K562 (cell line): Measurements from ENCODE around the gene TENM4. TPM values are rescaled to one million over a fixed set of nuclear protein-coding genes. Genes with fewer than 3 reads are reported as not detected.

Source experiments
- ATAC-seq: fragments of 200-7000 bp; cut with Tn5 transposase; 3 replicates; pipeline ENCODE4 v1.9.1; 2020; ENCODE audit warnings: moderate library complexity
- BruUV-seq: library from RNA; stranded (reverse); fragments of 400-500 nt; replicated peaks from 2 replicates; lab custom pipeline; 2021; lab: Mats Ljungman, UMichigan
- CTCF ChIA-PET: fragments of 300-600 bp; formaldehyde crosslinking; extraction: SDS; loops from one replicate; lab custom pipeline; 2021; ENCODE audit warnings: low intra/inter-chr PET ratio; lab: Yijun Ruan, JAX
- POLR2A ChIA-PET: fragments of 300-600, 350-650 bp; sonication (Branson Sonifier 250); formaldehyde crosslinking; extraction: SDS; loops from one replicate; lab custom pipeline; 2021; ENCODE audit warnings: antibody characterized with exemption, inconsistent platforms; lab: Yijun Ruan, JAX
- DNase-seq, 4 experiments: peaks; one replicate each; pipeline versions ENCODE4 v3.0.0 to v3.0.0-alpha.2; 2011 to 2018; ENCODE audit warnings: low spot score in 3 of 4, mixed read lengths in 3 of 4; ENCODE audit errors: extremely low read depth in 1 of 4
- FAIRE-seq: peaks from 2 replicates; lab custom pipeline; 2011; peaks lifted over from hg19 to GRCh38; lab: Jason Lieb, UNC
- H2AFZ ChIP-seq: 2 replicates; pipeline ENCODE4 v1.6.0; 2011; ENCODE audit warnings: low read depth, low read length, control low read depth, inconsistent platforms
- H3K27ac ChIP-seq: fragments of 200-600 bp; 3 replicates; pipeline ENCODE4 v1.8.0; 2011; ENCODE audit warnings: low read depth, mild to moderate bottlenecking, control low read depth, inconsistent platforms, low read length, moderate library complexity, mixed read lengths; ENCODE audit errors: extremely low read depth
- H3K27me3 ChIP-seq, 2 experiments: fragments of 300-600 bp in 1 of 2; 2 replicates in 1 of 2; 3 replicates in 1 of 2; pipeline versions ENCODE4 v1.6.0 to v1.8.0; 2011; ENCODE audit warnings: inconsistent platforms in 2 of 2, low read length in 2 of 2, mild to moderate bottlenecking in 1 of 2, mixed read lengths in 1 of 2, moderate library complexity in 1 of 2; ENCODE audit not compliant: control insufficient read depth in 2 of 2, insufficient read depth in 2 of 2
- H3K36me3 ChIP-seq: fragments of 300-600 bp; 3 replicates; pipeline ENCODE4 v1.8.0; 2011; ENCODE audit warnings: mild to moderate bottlenecking, low read length, inconsistent platforms; ENCODE audit not compliant: control insufficient read depth, insufficient read depth
- H3K4me1 ChIP-seq, 2 experiments: fragments of 200-600 bp in 1 of 2; replicated peaks in 1 of 2; 2 replicates in 1 of 2; 3 replicates in 1 of 2; pipeline versions ENCODE4 v1.5.1 to v1.8.0; 2011; ENCODE audit warnings: inconsistent platforms in 2 of 2, low read length in 2 of 2, mild to moderate bottlenecking in 1 of 2, mixed read lengths in 1 of 2, moderate library complexity in 1 of 2; ENCODE audit not compliant: control insufficient read depth in 2 of 2, insufficient read depth in 2 of 2
- H3K4me2 ChIP-seq: 2 replicates; pipeline ENCODE4 v1.6.1; 2011; ENCODE audit warnings: low read length, control low read depth, inconsistent platforms, mixed read lengths; ENCODE audit not compliant: insufficient read depth
- H3K4me3 ChIP-seq: fragments of 200-600 bp; sonication (generic), shearing (Covaris generic); 2 replicates; pipeline ENCODE4 v1.5.1; 2016; ENCODE audit warnings: control low read depth, inconsistent platforms
- H3K79me2 ChIP-seq: fragments of 200-600 bp; 3 replicates; pipeline ENCODE4 v1.8.0; 2011; ENCODE audit warnings: low read length, inconsistent platforms; ENCODE audit not compliant: control insufficient read depth, insufficient read depth
- H3K9ac ChIP-seq, 2 experiments: 2 replicates each; pipeline versions ENCODE4 v1.6.0 to v1.6.1; 2011; ENCODE audit warnings: low read depth in 2 of 2, low read length in 2 of 2, control low read depth in 1 of 2, inconsistent platforms in 1 of 2, mild to moderate bottlenecking in 1 of 2, mixed read lengths in 1 of 2; ENCODE audit not compliant: insufficient read depth in 1 of 2
- H3K9me1 ChIP-seq: one replicate; pipeline ENCODE4 v1.6.0; 2011; ENCODE audit warnings: inconsistent platforms, mild to moderate bottlenecking, low read length, moderate library complexity; ENCODE audit not compliant: control insufficient read depth, insufficient read depth
- H3K9me3 ChIP-seq: replicated peaks from 2 replicates; pipeline ENCODE4 v1.5.1; 2011; ENCODE audit warnings: low read depth, low read length, inconsistent platforms; ENCODE audit not compliant: control insufficient read depth, insufficient read depth
- H4K20me1 ChIP-seq: replicated peaks from 2 replicates; pipeline ENCODE4 v1.6.1; 2011; ENCODE audit warnings: low read length, inconsistent platforms, mixed read lengths; ENCODE audit not compliant: control insufficient read depth, insufficient read depth
- BCOR ChIP-seq: fragments of 450-650 bp; IDR thresholded peaks from 2 replicates; pipeline ENCODE4 v1.6.1; 2016
- BMI1 ChIP-seq: fragments of 150-350 bp; IDR thresholded peaks from 2 replicates; pipeline ENCODE4 v1.6.1; 2014; ENCODE audit warnings: low read length
- DDX20 ChIP-seq: fragments of 450-650 bp; IDR thresholded peaks from 2 replicates; pipeline ENCODE4 v1.6.1; 2016; ENCODE audit warnings: missing genetic modification characterization, low read depth, mild to moderate bottlenecking, missing compliant biosample characterization, moderate library complexity
- HLTF ChIP-seq: fragments of 450-650 bp; IDR thresholded peaks from 2 replicates; pipeline ENCODE4 v1.6.1; 2016
- KHSRP ChIP-seq: fragments of 450-650 bp; IDR thresholded peaks from 2 replicates; pipeline ENCODE4 v1.6.1; 2017
- PHTF2 ChIP-seq: fragments of 250-450 bp; sonication (Bioruptor Pico); IDR thresholded peaks from 2 replicates; pipeline ENCODE4 v1.5.0; 2021; ENCODE audit warnings: mild to moderate bottlenecking
- RBBP5 ChIP-seq: fragments of 200-600 bp; sonication (generic); IDR thresholded peaks from 2 replicates; pipeline ENCODE4 v1.6.1; 2012; ENCODE audit warnings: borderline replicate concordance, mild to moderate bottlenecking, low read length, control low read depth, inconsistent platforms; ENCODE audit not compliant: insufficient read depth, poor library complexity, severe bottlenecking
- RBM22 ChIP-seq: fragments of 200-400 bp; formaldehyde crosslinking; IDR thresholded peaks from 2 replicates; pipeline ENCODE4 v1.6.1; 2018; ENCODE audit warnings: low read length, low read depth; ENCODE audit not compliant: poor library complexity, severe bottlenecking
- RNF2 ChIP-seq: sonication (generic); IDR thresholded peaks from 2 replicates; pipeline ENCODE4 v1.6.1; 2016
- XRCC3 ChIP-seq: fragments of 450-650 bp; IDR thresholded peaks from 2 replicates; pipeline ENCODE4 v1.6.1; 2017; ENCODE audit warnings: mild to moderate bottlenecking, moderate library complexity
- ZFP36 ChIP-seq: fragments of 150-350 bp; IDR thresholded peaks from 2 replicates; pipeline ENCODE4 v1.6.1; 2018; ENCODE audit warnings: low read length, low read depth; ENCODE audit not compliant: partially characterized antibody
- ZNF197 ChIP-seq: fragments of 200-800 bp; sonication (Bioruptor generic); IDR thresholded peaks from 2 replicates; pipeline ENCODE4 v1.6.1; 2016; ENCODE audit warnings: low read depth, missing genetic modification characterization, missing compliant biosample characterization
- ZNF316 ChIP-seq: fragments of 450-650 bp; IDR thresholded peaks from 2 replicates; pipeline ENCODE4 v1.6.1; 2016
- ZNF707 ChIP-seq: fragments of 250-450 bp; sonication (Bioruptor Pico); conservative IDR thresholded peaks from 2 replicates; pipeline ENCODE4 v1.8.0; 2022; ENCODE audit warnings: inconsistent platforms, mild to moderate bottlenecking, moderate library complexity
- ZNF785 ChIP-seq: fragments of 250-450 bp; sonication (Bioruptor Pico); IDR thresholded peaks from 2 replicates; pipeline ENCODE4 v1.4.0; 2020; ENCODE audit warnings: mild to moderate bottlenecking
- ZZZ3 ChIP-seq: fragments of 450-650 bp; IDR thresholded peaks from 2 replicates; pipeline ENCODE4 v1.6.1; 2016; ENCODE audit warnings: antibody characterized with exemption, mild to moderate bottlenecking, moderate library complexity
- WGBS: fragments of 100-300 bp; shearing (Covaris generic); methylation state at CpG from one replicate; pipeline ENCODE4 v1.1.6; 2016; ENCODE audit warnings: low coverage, mixed read lengths; ENCODE audit not compliant: insufficient coverage; ENCODE audit errors: missing lambda C conversion rate; 5-methylcytosine and 5-hydroxymethylcytosine counted together
- in situ Hi-C: fragments of 300-500 bp; cut with MboI; formaldehyde crosslinking; loops from 4 replicates; pipeline ENCODE4 v1.15.0; 2018; ENCODE audit warnings: inconsistent platforms, mixed read lengths
- intact Hi-C: fragments of 100-400 bp; cut with micrococcal nuclease; formaldehyde crosslinking; loops from 2 replicates; pipeline ENCODE4 v1.14.2; 2022
- polyA plus RNA-seq, 8 experiments: library from polyadenylated mRNA; depleted of rRNA in 4 of 8; stranded (reverse) in 5 of 8; unstranded in 3 of 8; fragments of >200 nt; fragmentation: Nextera tagmentation in 2 of 8; fragmentation: Illumina TruSeq in 1 of 8; extraction: Ambion mirVana in 2 of 8; extraction: Trizol in 1 of 8; gene quantifications; 2 replicates each; pipeline versions ENCODE4 v1.2.1 to v1.2.3, GENCODE V29; 2011 to 2014; ENCODE audit warnings: inconsistent platforms in 1 of 8, missing spikeins in 1 of 8
- total RNA-seq, 7 experiments: library from RNA; depleted of rRNA in 6 of 7; stranded (reverse); fragments of >200 nt in 6 of 7; fragmentation: Illumina TruSeq in 2 of 7; extraction: Trizol in 2 of 7; gene quantifications; 2 replicates each; pipeline versions ENCODE4 v1.2.1 to v1.2.3, GENCODE V29; 2011 to 2021; ENCODE audit warnings: low replicate concordance in 1 of 7
- TF ChIP-seq, protein P1 (sequence below): fragments of 250-450 bp; sonication (Bioruptor Pico); IDR thresholded peaks from 2 replicates; pipeline ENCODE4 v1.5.1; 2021; ENCODE audit warnings: mild to moderate bottlenecking
- TF ChIP-seq, protein P2 (sequence below), 2 experiments: IDR thresholded peaks; 2 replicates each; pipeline ENCODE4 v1.6.1; 2011; ENCODE audit warnings: borderline replicate concordance in 1 of 2, control low read depth in 1 of 2, low read depth in 1 of 2, low read length in 1 of 2, mild to moderate bottlenecking in 1 of 2, mixed read lengths in 1 of 2, moderate library complexity in 1 of 2; ENCODE audit not compliant: insufficient read depth in 1 of 2, insufficient read length in 1 of 2, poor library complexity in 1 of 2, severe bottlenecking in 1 of 2; ENCODE audit errors: extremely low read depth in 1 of 2
- TF ChIP-seq, protein P3 (sequence below): fragments of 250-450 bp; sonication (Bioruptor Pico); IDR thresholded peaks from 2 replicates; pipeline ENCODE4 v1.5.0; 2021; ENCODE audit warnings: mild to moderate bottlenecking, borderline replicate concordance

Gene TENM4
- total and polyA plus RNA-seq, 9 of the 15 experiments (the other 6 are each of a cell fraction or from before 2014, with no cell fraction given): 0.16 TPM; not detected in 8

DNA sequence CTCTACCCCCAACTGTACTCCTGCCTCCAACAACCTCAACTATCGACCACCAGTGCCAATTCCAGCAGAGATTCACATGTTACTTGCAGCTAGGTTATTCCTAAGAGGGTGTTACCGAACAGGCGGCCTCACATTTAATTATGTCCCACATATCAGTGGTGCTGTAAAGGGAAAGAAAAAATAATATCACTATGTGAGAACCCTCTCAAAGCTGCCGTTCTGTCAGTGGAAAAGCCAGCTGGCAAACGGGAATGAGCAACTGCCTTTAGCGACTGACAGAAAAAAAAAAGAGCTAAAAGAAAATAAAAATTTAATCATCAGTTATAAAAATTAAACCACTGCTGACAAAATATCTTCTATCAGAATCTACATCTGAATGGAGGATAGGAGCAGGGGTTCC, 595.3 kb downstream of the TENM4 start:
- no TSS peak for BruUV-seq
- Histone ChIP-seq H3K4me2 (no peak overlapping the region), H3K27ac (no peak overlapping the region), H3K4me3 (no peak overlapping the region), H3K9me1 (no peaks in the 10 kb centered on the region), H3K4me1 (no peaks in the 10 kb centered on the region), H3K9me3 (no peaks in the 10 kb centered on the region), H2AFZ (no peak overlapping the region), H3K27me3 (no peaks in the 10 kb centered on the region), H3K79me2 (no peaks in the 10 kb centered on the region), H3K9ac (no peak overlapping the region), H4K20me1 (no peaks in the 10 kb centered on the region; the same call in 1 of the 2 replicates), H3K36me3 (no peaks in the 10 kb centered on the region)
- FAIRE-seq (no peak), DNase-seq (no peak), ATAC-seq (no peak)
- WGBS: 0% methylated on average over 6 of the region's 6 CpGs
- CTCF ChIA-PET: no interaction called here
- in situ Hi-C loops (no loop called here), intact Hi-C loops (no loop called here)
- POLR2A ChIA-PET: no interaction called here
- TF ChIP-seq BMI1 (no peak), ZNF785 (CRISPR knock-in tag) (no peak), ZZZ3 (no peak), KHSRP (no peak), RBM22 (no peak), DDX20 (no peak), PHTF2 (CRISPR knock-in tag) (no peak), RNF2 (no peak), HLTF (no peak), BCOR (no peak), ZNF707 (CRISPR knock-in tag) (no peak), XRCC3 (no peak), RBBP5 (no peak), ZNF197 (CRISPR knock-in tag) (no peak), ZNF316 (no peak), ZFP36 (no peak)
- TF ChIP-seq, protein P1, sequence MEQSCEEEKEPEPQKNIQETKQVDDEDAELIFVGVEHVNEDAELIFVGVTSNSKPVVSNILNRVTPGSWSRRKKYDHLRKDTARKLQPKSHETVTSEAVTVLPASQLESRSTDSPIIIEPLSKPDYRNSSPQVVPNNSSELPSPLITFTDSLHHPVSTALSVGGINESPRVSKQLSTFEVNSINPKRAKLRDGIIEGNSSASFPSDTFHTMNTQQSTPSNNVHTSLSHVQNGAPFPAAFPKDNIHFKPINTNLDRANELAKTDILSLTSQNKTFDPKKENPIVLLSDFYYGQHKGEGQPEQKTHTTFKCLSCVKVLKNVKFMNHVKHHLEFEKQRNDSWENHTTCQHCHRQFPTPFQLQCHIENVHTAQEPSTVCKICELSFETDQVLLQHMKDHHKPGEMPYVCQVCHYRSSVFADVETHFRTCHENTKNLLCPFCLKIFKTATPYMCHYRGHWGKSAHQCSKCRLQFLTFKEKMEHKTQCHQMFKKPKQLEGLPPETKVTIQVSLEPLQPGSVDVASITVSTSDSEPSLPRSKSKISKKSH (CRISPR knock-in tag): no peak
- TF ChIP-seq, protein P2, sequence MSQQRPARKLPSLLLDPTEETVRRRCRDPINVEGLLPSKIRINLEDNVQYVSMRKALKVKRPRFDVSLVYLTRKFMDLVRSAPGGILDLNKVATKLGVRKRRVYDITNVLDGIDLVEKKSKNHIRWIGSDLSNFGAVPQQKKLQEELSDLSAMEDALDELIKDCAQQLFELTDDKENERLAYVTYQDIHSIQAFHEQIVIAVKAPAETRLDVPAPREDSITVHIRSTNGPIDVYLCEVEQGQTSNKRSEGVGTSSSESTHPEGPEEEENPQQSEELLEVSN (IDR thresholded peaks at IDR 0.05; ENCODE audit: borderline replicate concordance in 1 of 2, extremely low read depth in 1 of 2, insufficient read depth in 1 of 2, insufficient read length in 1 of 2, low read depth in 1 of 2, low read length in 1 of 2, poor library complexity in 1 of 2, severe bottlenecking in 1 of 2): no peak
- TF ChIP-seq, protein P3, sequence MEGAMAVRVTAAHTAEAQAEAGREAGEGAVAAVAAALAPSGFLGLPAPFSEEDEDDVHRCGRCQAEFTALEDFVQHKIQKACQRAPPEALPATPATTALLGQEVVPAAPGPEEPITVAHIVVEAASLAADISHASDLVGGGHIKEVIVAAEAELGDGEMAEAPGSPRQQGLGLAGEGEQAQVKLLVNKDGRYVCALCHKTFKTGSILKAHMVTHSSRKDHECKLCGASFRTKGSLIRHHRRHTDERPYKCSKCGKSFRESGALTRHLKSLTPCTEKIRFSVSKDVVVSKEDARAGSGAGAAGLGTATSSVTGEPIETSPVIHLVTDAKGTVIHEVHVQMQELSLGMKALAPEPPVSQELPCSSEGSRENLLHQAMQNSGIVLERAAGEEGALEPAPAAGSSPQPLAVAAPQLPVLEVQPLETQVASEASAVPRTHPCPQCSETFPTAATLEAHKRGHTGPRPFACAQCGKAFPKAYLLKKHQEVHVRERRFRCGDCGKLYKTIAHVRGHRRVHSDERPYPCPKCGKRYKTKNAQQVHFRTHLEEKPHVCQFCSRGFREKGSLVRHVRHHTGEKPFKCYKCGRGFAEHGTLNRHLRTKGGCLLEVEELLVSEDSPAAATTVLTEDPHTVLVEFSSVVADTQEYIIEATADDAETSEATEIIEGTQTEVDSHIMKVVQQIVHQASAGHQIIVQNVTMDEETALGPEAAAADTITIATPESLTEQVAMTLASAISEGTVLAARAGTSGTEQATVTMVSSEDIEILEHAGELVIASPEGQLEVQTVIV (CRISPR knock-in tag): no peak
